ENCODE results near the gene AUTS2.

AUTS2 gene

DNA sequence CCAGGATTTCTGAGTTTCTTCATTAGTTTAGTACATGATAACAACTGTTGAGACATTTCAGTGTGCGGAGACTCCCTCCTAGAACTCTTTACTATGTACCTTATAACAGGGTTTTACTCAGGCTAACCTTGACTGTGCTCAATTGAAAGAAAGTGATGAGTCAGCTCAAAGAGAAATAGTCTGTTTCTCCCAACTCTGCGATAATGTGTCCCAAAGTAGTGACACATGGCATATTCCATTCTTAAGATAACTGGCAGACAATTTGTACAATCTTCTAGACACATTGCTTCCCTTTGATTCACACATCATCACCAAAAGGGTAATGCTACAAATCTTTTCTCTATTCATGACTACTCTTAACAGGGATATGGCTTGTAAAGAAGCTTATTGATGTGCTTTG lies 645.2 kb downstream of the AUTS2 start:
- TF ChIP-seq, protein P1, sequence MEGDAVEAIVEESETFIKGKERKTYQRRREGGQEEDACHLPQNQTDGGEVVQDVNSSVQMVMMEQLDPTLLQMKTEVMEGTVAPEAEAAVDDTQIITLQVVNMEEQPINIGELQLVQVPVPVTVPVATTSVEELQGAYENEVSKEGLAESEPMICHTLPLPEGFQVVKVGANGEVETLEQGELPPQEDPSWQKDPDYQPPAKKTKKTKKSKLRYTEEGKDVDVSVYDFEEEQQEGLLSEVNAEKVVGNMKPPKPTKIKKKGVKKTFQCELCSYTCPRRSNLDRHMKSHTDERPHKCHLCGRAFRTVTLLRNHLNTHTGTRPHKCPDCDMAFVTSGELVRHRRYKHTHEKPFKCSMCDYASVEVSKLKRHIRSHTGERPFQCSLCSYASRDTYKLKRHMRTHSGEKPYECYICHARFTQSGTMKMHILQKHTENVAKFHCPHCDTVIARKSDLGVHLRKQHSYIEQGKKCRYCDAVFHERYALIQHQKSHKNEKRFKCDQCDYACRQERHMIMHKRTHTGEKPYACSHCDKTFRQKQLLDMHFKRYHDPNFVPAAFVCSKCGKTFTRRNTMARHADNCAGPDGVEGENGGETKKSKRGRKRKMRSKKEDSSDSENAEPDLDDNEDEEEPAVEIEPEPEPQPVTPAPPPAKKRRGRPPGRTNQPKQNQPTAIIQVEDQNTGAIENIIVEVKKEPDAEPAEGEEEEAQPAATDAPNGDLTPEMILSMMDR (IDR thresholded peaks at IDR 0.05; ENCODE audit: low read depth, low read length) = no peak
- H3K4me3 ChIP-seq (ENCODE audit: low read depth, low read length) = no peak overlapping the region

DNA sequence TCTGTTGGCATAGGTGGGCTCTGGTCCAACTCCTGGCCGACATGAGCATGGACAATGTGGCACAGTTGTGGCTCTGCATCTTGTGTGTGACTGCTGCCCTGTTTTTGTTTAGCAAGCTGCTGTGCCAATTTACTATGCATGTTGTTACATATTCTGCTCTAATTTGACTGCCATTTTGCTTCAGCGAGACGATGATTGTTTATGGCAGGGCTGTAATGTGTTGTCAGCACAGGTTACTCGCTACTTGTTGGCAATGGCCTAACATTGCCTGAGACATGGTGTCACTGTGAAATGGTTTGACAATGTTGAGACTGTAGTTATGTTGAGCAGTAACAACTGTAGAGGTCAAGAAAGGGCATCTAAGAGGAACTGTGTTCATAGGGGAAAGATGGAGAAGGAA lies 659.6 kb downstream of the AUTS2 start:
- no peak overlapping the region for H3K4me3 ChIP-seq (ENCODE audit: low read depth, low read length)
- TF ChIP-seq, protein P1 (IDR thresholded peaks at IDR 0.05; ENCODE audit: low read depth, low read length) = no peak

DNA sequence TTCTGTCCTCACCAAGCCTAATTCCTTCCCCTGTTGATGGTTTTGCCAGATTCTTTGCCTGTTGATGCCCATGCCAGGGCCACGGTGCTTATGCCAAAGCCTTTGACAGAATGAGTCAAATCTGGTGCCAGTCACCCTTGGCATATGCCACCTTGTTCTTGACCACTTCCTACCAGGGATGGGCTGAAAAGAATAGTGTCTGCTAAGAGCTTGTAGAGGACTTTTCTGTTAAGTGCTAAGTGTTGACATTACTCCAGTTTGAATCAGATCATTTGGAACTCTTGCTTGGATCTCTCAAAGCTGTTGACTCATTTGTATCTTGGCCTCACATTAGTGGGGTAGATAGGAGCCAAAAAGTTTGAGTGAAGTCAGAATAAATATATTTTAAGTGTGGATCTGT lies 661.2 kb downstream of the AUTS2 start:
- TF ChIP-seq, protein P1 (IDR thresholded peaks at IDR 0.05; ENCODE audit: low read depth, low read length) = no peak
- H3K4me3 ChIP-seq (ENCODE audit: low read depth, low read length) = no peak overlapping the region

DNA sequence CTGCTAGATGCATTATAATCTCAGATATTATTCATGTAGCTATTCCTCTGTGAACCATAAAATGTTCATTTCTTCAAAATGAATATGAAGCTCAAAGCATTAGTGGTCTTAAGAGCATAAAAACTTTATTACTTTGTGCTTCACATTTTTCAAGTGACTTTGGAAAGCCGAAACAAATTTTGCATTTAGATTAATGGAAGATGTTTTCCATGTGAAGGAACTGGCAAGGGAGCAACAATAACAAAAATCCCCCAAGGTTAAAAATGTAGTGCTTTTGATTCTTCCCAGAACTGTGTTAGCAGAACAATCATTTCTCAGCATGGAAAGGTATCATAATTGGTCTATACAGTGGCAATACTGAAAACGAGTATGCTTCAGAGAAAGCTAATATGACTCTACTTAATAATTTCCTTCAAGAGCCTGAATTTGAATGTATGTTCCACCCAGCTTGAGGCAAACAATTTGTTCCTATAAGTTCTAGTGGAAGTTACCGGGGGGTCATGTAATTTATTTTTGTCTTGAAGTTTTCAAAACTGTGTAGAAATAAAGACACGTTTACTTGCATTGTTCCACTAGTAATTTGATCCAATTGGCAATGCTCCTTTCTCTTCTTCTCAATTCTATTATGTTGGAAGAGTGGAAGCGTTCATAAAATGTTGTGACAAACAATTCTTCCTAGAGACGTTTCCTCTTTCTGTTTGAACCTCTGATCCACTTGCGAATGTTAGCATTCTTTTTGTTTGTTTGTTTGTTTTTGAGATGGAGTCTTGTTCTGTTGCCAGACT lies 665.4 kb downstream of the AUTS2 start:
- no peak overlapping the region for H3K4me3 ChIP-seq (ENCODE audit: low read depth, low read length)
- TF ChIP-seq, protein P1 (IDR thresholded peaks at IDR 0.05; ENCODE audit: low read depth, low read length) = no peak

DNA sequence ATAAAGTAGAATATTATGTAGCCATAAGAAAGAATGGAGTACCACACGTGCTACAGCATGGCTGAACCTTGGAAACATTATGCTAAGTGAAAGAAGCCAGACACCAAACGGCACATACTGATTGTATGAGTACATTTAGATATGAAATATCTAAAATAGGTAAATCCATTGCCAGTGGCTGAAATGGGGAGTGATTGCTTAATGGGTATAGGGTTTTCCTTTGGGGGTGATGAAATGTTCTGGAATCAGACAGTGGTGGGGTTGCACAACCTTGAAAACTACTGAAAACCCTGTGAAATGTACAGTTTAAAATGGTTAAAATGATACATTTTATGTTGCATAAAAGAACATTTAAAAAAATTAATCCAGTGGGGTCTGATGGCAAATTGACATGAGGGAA lies 667.9 kb downstream of the AUTS2 start:
- no peak overlapping the region for H3K4me3 ChIP-seq (ENCODE audit: low read depth, low read length)
- TF ChIP-seq, protein P1 (IDR thresholded peaks at IDR 0.05; ENCODE audit: low read depth, low read length) = no peak

DNA sequence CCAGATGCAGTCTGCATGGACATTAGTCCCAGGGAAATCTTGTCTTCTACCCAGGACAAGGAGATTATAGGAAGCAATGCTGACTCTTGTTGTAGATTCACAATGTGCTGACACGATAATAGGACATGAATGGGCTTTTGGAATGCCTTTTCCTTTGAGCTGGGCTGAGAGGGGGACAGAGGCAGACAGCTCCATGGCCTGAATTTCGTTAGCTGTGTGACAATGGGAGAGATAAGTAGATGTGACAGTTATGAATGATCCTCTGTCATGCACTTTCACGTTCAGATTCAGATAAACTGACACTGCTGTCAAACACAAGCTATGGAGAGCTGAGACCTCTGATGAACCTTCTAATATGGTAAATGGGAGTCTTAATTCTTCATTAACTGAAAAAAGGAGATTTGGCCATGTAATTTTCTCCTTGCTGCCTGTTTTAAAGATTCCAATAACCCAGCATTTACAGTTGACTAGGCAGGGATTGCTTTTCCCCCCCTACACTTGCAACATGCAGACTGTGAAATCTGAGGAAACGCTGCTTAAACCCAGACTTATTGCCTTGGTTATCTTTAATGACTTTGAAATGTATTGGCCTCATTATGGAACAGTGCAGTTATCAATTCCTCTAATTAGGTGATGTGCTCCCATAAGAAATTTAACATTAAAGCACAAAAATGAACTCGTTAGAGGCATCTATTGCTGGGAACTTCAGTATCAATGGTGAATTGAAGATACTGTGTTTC lies 669.3 kb downstream of the AUTS2 start:
- no peak overlapping the region for H3K4me3 ChIP-seq (ENCODE audit: low read depth, low read length)

More for the DNA sequence above, 669.3 kb downstream of the AUTS2 start:
- TF ChIP-seq, protein P1 (IDR thresholded peaks at IDR 0.05; ENCODE audit: low read depth, low read length) = no peak
